Panc1 (cell line): ENCODE data around the gene C5AR2. TPM values are rescaled to one million over a fixed set of nuclear protein-coding genes. Genes with fewer than 3 reads are reported as not detected.

Source experiments
- ATAC-seq: fragments of 200-7000 bp; cut with Tn5 transposase; 2 replicates; pipeline ENCODE4 v1.9.1; 2020; ENCODE audit warnings: mild to moderate bottlenecking, moderate library complexity
- BruUV-seq: library from RNA; stranded (reverse); fragments of 400-500 nt; replicated peaks from 2 replicates; lab custom pipeline; 2021; lab: Mats Ljungman, UMichigan
- CTCF ChIA-PET: fragments of 300-600 bp; sonication (Branson Sonifier 250); formaldehyde crosslinking; loops from one replicate; lab custom pipeline; 2022; ENCODE audit warnings: antibody characterized with exemption; lab: Charles Lee
- POLR2A ChIA-PET: fragments of 300-600 bp; sonication (Branson Sonifier 250); formaldehyde crosslinking; loops from one replicate; lab custom pipeline; 2022; ENCODE audit warnings: antibody characterized with exemption; lab: Charles Lee
- DNase-seq: peaks from one replicate; pipeline ENCODE4 v3.0.0-alpha.2; 2010; ENCODE audit warnings: low read depth, low spot score
- H3K27ac ChIP-seq: 2 replicates; pipeline ENCODE4 v1.5.1; 2011; ENCODE audit warnings: mild to moderate bottlenecking, low read length, inconsistent platforms
- H3K27me3 ChIP-seq: fragments of 200-500 bp; sonication (Bioruptor generic); 2 replicates; pipeline ENCODE4 v1.6.0; 2014; ENCODE audit warnings: low read length, inconsistent platforms; ENCODE audit not compliant: control insufficient read depth, insufficient read depth
- H3K36me3 ChIP-seq: fragments of 200-500 bp; sonication (Bioruptor generic); 2 replicates; pipeline ENCODE4 v1.5.1; 2014; ENCODE audit warnings: inconsistent platforms, mild to moderate bottlenecking, low read length, moderate library complexity; ENCODE audit not compliant: control insufficient read depth, insufficient read depth
- H3K4me1 ChIP-seq: 2 replicates; pipeline ENCODE4 v1.5.1; 2011; ENCODE audit warnings: inconsistent platforms, mild to moderate bottlenecking, low read length, moderate library complexity; ENCODE audit not compliant: control insufficient read depth, insufficient read depth
- H3K4me3 ChIP-seq, 2 experiments: 2 replicates each; pipeline ENCODE4 v1.5.1; 2011 to 2012; ENCODE audit warnings: low read depth in 2 of 2, low read length in 2 of 2, mild to moderate bottlenecking in 2 of 2, inconsistent platforms in 1 of 2, moderate library complexity in 1 of 2
- H3K9me3 ChIP-seq: fragments of 200-500 bp; sonication (Bioruptor generic); 2 replicates; pipeline ENCODE4 v1.5.1; 2014; ENCODE audit warnings: low read depth, mild to moderate bottlenecking, inconsistent platforms, low read length, moderate library complexity; ENCODE audit not compliant: control insufficient read depth, insufficient read depth
- POLR2AphosphoS5 ChIP-seq: IDR thresholded peaks from 2 replicates; pipeline ENCODE4 v1.6.1; 2012; ENCODE audit warnings: mild to moderate bottlenecking, low read depth, low read length, moderate library complexity
- SIN3A ChIP-seq: IDR thresholded peaks from 2 replicates; pipeline ENCODE4 v1.6.1; 2012; ENCODE audit warnings: low read depth, mild to moderate bottlenecking, low read length, moderate library complexity, borderline replicate concordance; ENCODE audit not compliant: insufficient read depth
- TCF7L2 ChIP-seq: IDR thresholded peaks from 2 replicates; pipeline ENCODE4 v1.6.1; 2011; ENCODE audit warnings: mild to moderate bottlenecking, low read depth, low read length, inconsistent platforms
- in situ Hi-C: cut with HindIII; loops from 2 replicates; pipeline ENCODE4 v1.10.0; 2016; ENCODE audit warnings: low sequenced_read_pairs, low pct_unique_long_range_greater_than_20kb
- intact Hi-C: fragments of 100-400 bp; cut with micrococcal nuclease; formaldehyde crosslinking; loops from one replicate; pipeline ENCODE4 v1.10.0; 2022; ENCODE audit not compliant: unreplicated experiment
- total RNA-seq: library from RNA; stranded (reverse); gene quantifications from one replicate; pipeline ENCODE4 v1.2.1, GENCODE V29; 2021; ENCODE audit not compliant: unreplicated experiment
- TF ChIP-seq, protein P1 (sequence below), 2 experiments: IDR thresholded peaks; 2 replicates each; pipeline ENCODE4 v1.6.1; 2011 to 2012; ENCODE audit warnings: low read depth in 2 of 2, control low read depth in 1 of 2, low read length in 1 of 2, mild to moderate bottlenecking in 1 of 2, moderate library complexity in 1 of 2; ENCODE audit not compliant: insufficient read depth in 1 of 2
- TF ChIP-seq, protein P2 (sequence below): fragments of 450-650 bp; IDR thresholded peaks from 2 replicates; pipeline ENCODE4 v1.5.1; 2017; ENCODE audit warnings: mild to moderate bottlenecking

The C5AR2 gene
- total RNA-seq, 1 experiment from 2014 or later: 0.03 TPM

DNA sequence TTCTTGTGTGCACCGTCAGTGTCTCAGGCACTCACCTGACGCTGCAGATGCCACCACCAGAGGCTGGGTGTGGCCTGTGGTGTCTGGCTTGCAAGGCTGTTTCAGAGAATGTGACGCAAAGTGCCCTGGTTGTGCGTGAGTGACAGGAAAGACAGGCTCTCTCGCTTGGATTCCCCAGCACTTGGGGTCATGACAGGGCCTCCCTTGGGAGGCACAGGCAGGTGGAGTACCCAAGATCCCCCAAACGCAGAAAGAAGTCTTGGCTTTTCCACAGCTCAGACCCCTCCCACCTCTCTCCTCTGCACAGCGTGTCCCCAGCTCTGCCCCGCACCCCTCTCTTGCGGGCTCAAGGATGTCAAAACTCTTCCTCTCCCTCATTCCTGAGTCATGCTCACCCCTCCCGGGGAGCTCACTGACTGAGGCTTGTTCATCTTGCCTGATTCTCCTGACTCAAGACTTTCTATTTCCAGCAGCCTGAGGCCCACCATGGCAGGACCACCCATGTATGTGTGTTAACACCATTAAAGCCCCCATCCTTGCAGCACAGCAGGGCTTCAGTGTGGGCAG is 38.2 kb downstream of the C5AR2 start:
- H3K27me3 ChIP-seq: no peaks in the 10 kb centered on the region
- H3K4me1 ChIP-seq: no peaks in the 10 kb centered on the region
- BruUV-seq: no TSS peak
- H3K4me3 ChIP-seq: no peak overlapping the region
- H3K36me3 ChIP-seq: no peaks in the 10 kb centered on the region
- no peak overlapping the region for H3K27ac ChIP-seq
- ATAC-seq: no peak
- H3K9me3 ChIP-seq: no peaks in the 10 kb centered on the region
- POLR2A ChIA-PET: interaction anchor here (0.5 kb wide), 1 partner anchor 65 kb away, joined by 3 read pairs; no protein-coding TSS in a partner anchor
- intact Hi-C loops: no loop called here
- DNase-seq: no peak
- CTCF ChIA-PET: interaction anchor here (0.6 kb wide), 1 partner anchor 21 kb away, joined by 4 read pairs; the partner anchor contains the start of gene DHX34
- TF ChIP-seq, protein P1, sequence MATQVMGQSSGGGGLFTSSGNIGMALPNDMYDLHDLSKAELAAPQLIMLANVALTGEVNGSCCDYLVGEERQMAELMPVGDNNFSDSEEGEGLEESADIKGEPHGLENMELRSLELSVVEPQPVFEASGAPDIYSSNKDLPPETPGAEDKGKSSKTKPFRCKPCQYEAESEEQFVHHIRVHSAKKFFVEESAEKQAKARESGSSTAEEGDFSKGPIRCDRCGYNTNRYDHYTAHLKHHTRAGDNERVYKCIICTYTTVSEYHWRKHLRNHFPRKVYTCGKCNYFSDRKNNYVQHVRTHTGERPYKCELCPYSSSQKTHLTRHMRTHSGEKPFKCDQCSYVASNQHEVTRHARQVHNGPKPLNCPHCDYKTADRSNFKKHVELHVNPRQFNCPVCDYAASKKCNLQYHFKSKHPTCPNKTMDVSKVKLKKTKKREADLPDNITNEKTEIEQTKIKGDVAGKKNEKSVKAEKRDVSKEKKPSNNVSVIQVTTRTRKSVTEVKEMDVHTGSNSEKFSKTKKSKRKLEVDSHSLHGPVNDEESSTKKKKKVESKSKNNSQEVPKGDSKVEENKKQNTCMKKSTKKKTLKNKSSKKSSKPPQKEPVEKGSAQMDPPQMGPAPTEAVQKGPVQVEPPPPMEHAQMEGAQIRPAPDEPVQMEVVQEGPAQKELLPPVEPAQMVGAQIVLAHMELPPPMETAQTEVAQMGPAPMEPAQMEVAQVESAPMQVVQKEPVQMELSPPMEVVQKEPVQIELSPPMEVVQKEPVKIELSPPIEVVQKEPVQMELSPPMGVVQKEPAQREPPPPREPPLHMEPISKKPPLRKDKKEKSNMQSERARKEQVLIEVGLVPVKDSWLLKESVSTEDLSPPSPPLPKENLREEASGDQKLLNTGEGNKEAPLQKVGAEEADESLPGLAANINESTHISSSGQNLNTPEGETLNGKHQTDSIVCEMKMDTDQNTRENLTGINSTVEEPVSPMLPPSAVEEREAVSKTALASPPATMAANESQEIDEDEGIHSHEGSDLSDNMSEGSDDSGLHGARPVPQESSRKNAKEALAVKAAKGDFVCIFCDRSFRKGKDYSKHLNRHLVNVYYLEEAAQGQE (IDR thresholded peaks at IDR 0.05; ENCODE audit: insufficient read depth in 1 of 2, low read depth in 2 of 2, low read length in 1 of 2): no peak
- no peak for TF ChIP-seq SIN3A
- TF ChIP-seq, protein P2, sequence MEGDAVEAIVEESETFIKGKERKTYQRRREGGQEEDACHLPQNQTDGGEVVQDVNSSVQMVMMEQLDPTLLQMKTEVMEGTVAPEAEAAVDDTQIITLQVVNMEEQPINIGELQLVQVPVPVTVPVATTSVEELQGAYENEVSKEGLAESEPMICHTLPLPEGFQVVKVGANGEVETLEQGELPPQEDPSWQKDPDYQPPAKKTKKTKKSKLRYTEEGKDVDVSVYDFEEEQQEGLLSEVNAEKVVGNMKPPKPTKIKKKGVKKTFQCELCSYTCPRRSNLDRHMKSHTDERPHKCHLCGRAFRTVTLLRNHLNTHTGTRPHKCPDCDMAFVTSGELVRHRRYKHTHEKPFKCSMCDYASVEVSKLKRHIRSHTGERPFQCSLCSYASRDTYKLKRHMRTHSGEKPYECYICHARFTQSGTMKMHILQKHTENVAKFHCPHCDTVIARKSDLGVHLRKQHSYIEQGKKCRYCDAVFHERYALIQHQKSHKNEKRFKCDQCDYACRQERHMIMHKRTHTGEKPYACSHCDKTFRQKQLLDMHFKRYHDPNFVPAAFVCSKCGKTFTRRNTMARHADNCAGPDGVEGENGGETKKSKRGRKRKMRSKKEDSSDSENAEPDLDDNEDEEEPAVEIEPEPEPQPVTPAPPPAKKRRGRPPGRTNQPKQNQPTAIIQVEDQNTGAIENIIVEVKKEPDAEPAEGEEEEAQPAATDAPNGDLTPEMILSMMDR: no peak
- TF ChIP-seq TCF7L2: no peak
- TF ChIP-seq POLR2AphosphoS5: no peak
- in situ Hi-C loops: no loop called here

DNA sequence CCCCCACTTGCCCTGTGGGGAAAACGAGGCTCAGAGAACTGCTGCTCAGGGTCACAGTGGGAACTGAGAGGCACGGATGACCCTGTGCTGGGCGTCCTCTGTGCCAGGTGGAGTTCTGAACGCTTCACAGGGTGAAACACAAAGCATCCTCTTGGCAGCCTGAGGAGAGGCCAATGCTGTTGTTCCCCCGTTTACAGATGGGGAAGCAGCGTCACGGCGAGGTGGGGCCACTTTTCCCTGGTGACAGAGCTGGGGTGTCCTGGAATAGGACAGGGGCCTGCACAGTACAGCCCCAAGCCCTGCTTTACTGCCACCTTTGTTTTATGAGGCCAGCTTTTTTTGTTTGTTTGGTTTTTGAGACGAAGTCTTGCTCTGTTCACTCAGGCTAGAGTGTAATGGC is 39.3 kb downstream of the C5AR2 start:
- POLR2A ChIA-PET: interaction anchor here (0.5 kb wide), 1 partner anchor 62 kb away, joined by 4 read pairs; the partner anchor contains the start of gene C5AR1
- TF ChIP-seq, protein P1 (IDR thresholded peaks at IDR 0.05; ENCODE audit: insufficient read depth in 1 of 2, low read depth in 2 of 2, low read length in 1 of 2): no peak
- TF ChIP-seq, protein P2: no peak
- TF ChIP-seq POLR2AphosphoS5: no peak
- TF ChIP-seq SIN3A: no peak
- no peak for TF ChIP-seq TCF7L2
- Histone ChIP-seq H3K4me1 (no peaks in the 10 kb centered on the region), H3K4me3 (no peak overlapping the region), H3K27me3 (no peaks in the 10 kb centered on the region), H3K9me3 (no peaks in the 10 kb centered on the region), H3K36me3 (no peaks in the 10 kb centered on the region), H3K27ac (no peak overlapping the region)
- BruUV-seq: no TSS peak
- CTCF ChIA-PET: no interaction called here
- intact Hi-C loops (no loop called here), in situ Hi-C loops (no loop called here)
- ATAC-seq (no peak), DNase-seq (no peak)
